NCI-H526 (cell line): ENCODE results near the gene CCBE1.
"Not testable (repeated sequence)": the region's sequence is repeated elsewhere in the genome, so short reads cannot be mapped to it uniquely, and the experiment has no call there.

Source experiments
- DNase-seq, 2 experiments: peaks; one replicate each; lab custom pipeline; 2025; lab: John Stamatoyannopoulos, UW

CCBE1 gene

GRCh38 chr18:59539108-59539507 lies 158.1 kb downstream of the CCBE1 start:
- no peak for DNase-seq

- DNase-seq: no peak
Observed at GRCh38 chr18:59537579-59537978, 159.6 kb downstream of the CCBE1 start.

- DNase-seq: no peak
Observed at GRCh38 chr18:59536166-59536565, 161.1 kb downstream of the CCBE1 start.

- no peak for DNase-seq
Observed at GRCh38 chr18:59535055-59535454, 162.2 kb downstream of the CCBE1 start.

GRCh38 chr18:59528866-59529265 lies 168.4 kb downstream of the CCBE1 start:
- DNase-seq: no peak

- DNase-seq: no peak
Observed at GRCh38 chr18:59520562-59521355, 176.5 kb downstream of the CCBE1 start.

GRCh38 chr18:59518705-59519104 lies 178.5 kb downstream of the CCBE1 start:
- DNase-seq: no peak

GRCh38 chr18:59517446-59518165 lies 179.6 kb downstream of the CCBE1 start:
- DNase-seq: no peak

GRCh38 chr18:59516356-59517155 lies 180.7 kb downstream of the CCBE1 start:
- DNase-seq: no peak

- not testable (repeated sequence) for DNase-seq
Observed at GRCh38 chr18:59515956-59516355, 181.3 kb downstream of the CCBE1 start.

- DNase-seq: no peak
Observed at GRCh38 chr18:59515147-59515546, 182.1 kb downstream of the CCBE1 start.

GRCh38 chr18:59514203-59514602 lies 183.0 kb downstream of the CCBE1 start:
- no peak for DNase-seq

GRCh38 chr18:59512025-59512755 lies 185.0 kb downstream of the CCBE1 start:
- DNase-seq: no peak

- DNase-seq: no peak
Observed at GRCh38 chr18:59509481-59510442, 187.5 kb downstream of the CCBE1 start.

- no peak for DNase-seq
Observed at GRCh38 chr18:59505356-59505755, 191.9 kb downstream of the CCBE1 start.

GRCh38 chr18:59502274-59503175 lies 194.7 kb downstream of the CCBE1 start:
- DNase-seq: no peak

- DNase-seq: no peak
Observed at GRCh38 chr18:59501920-59502273, 195.3 kb downstream of the CCBE1 start.

GRCh38 chr18:59500765-59501164 lies 196.5 kb downstream of the CCBE1 start:
- no peak for DNase-seq

GRCh38 chr18:59498506-59499086 lies 198.6 kb downstream of the CCBE1 start:
- no peak for DNase-seq
